Astrocyte (in vitro differentiated cells and primary cell): ENCODE results near the gene MTHFD1. TPM values are rescaled to one million over a fixed set of nuclear protein-coding genes. Genes with fewer than 3 reads are reported as not detected.

Source experiments
- DNase-seq: peaks from one replicate; pipeline ENCODE4 v3.0.0-alpha.2; 2010; ENCODE audit warnings: low read depth
- FAIRE-seq: peaks from 2 replicates; lab custom pipeline; 2011; peaks lifted over from hg19 to GRCh38; lab: Jason Lieb, UNC
- H2AFZ ChIP-seq: 2 replicates; pipeline ENCODE4 v1.6.0; 2012; ENCODE audit warnings: low read depth, low read length, inconsistent platforms
- H3K27ac ChIP-seq: 2 replicates; pipeline ENCODE4 v1.5.1; 2011; ENCODE audit warnings: low read depth, low read length, inconsistent platforms
- H3K27me3 ChIP-seq: 2 replicates; pipeline ENCODE4 v1.6.0; 2011; ENCODE audit warnings: low read length, inconsistent platforms; ENCODE audit not compliant: insufficient read depth
- H3K36me3 ChIP-seq: 2 replicates; pipeline ENCODE4 v1.5.1; 2011; ENCODE audit warnings: low read length, inconsistent platforms; ENCODE audit not compliant: insufficient read depth
- H3K4me1 ChIP-seq: 2 replicates; pipeline ENCODE4 v1.5.1; 2011; ENCODE audit warnings: low read length, inconsistent platforms; ENCODE audit not compliant: insufficient read depth
- H3K4me2 ChIP-seq: 2 replicates; pipeline ENCODE4 v1.6.0; 2012; ENCODE audit warnings: low read length, inconsistent platforms
- H3K4me3 ChIP-seq: 2 replicates; pipeline ENCODE4 v1.5.1; 2011; ENCODE audit warnings: low read depth, mild to moderate bottlenecking, low read length, inconsistent platforms; ENCODE audit not compliant: insufficient read depth
- H3K79me2 ChIP-seq: 2 replicates; pipeline ENCODE4 v1.6.0; 2012; ENCODE audit warnings: mild to moderate bottlenecking, low read length, inconsistent platforms; ENCODE audit not compliant: insufficient read depth
- H3K9ac ChIP-seq: 2 replicates; pipeline ENCODE4 v1.6.0; 2012; ENCODE audit warnings: mild to moderate bottlenecking, low read length, inconsistent platforms
- H3K9me3 ChIP-seq: 2 replicates; pipeline ENCODE4 v1.5.1; 2012; ENCODE audit warnings: low read depth, mild to moderate bottlenecking, low read length, inconsistent platforms; ENCODE audit not compliant: insufficient read depth
- H4K20me1 ChIP-seq: 2 replicates; pipeline ENCODE4 v1.6.0; 2012; ENCODE audit warnings: low read length, inconsistent platforms; ENCODE audit not compliant: insufficient read depth
- H3K27ac Mint-ChIP-seq: one replicate; pipeline ENCODE4 v1.8.0; 2021; ENCODE audit warnings: mild to moderate bottlenecking, mixed read lengths; ENCODE audit not compliant: unreplicated experiment
- H3K27me3 Mint-ChIP-seq: one replicate; pipeline ENCODE4 v1.8.0; 2021; ENCODE audit warnings: low read depth, mixed read lengths; ENCODE audit not compliant: unreplicated experiment
- H3K36me3 Mint-ChIP-seq: one replicate; pipeline ENCODE4 v1.8.0; 2021; ENCODE audit warnings: low read depth, mixed read lengths; ENCODE audit not compliant: unreplicated experiment
- H3K4me1 Mint-ChIP-seq: one replicate; pipeline ENCODE4 v1.8.0; 2021; ENCODE audit warnings: low read depth, mixed read lengths; ENCODE audit not compliant: unreplicated experiment
- H3K4me3 Mint-ChIP-seq: one replicate; pipeline ENCODE4 v1.8.0; 2021; ENCODE audit warnings: mild to moderate bottlenecking, moderate library complexity, mixed read lengths; ENCODE audit not compliant: unreplicated experiment
- H3K9me3 Mint-ChIP-seq: one replicate; pipeline ENCODE4 v1.8.0; 2021; ENCODE audit warnings: mild to moderate bottlenecking, mixed read lengths; ENCODE audit not compliant: unreplicated experiment
- CTCF ChIP-seq: IDR thresholded peaks from 2 replicates; pipeline ENCODE4 v1.5.1; 2011; ENCODE audit warnings: low read depth, mild to moderate bottlenecking, inconsistent platforms, low read length, moderate library complexity; ENCODE audit not compliant: insufficient read depth
- EZH2 ChIP-seq: IDR thresholded peaks from 2 replicates; pipeline ENCODE4 v1.6.1; 2012; ENCODE audit warnings: mild to moderate bottlenecking, low read length, inconsistent platforms; ENCODE audit not compliant: insufficient read depth
- total RNA-seq: library from RNA; stranded (reverse); gene quantifications from 2 replicates; pipeline ENCODE4 v1.2.1, GENCODE V29; 2021

Gene MTHFD1
- total RNA-seq, 1 donor from 2014 or later, result 56.9 TPM

GRCh38 chr14:64495252-64495651, 107.1 kb downstream of the MTHFD1 start:
- Mint-ChIP-seq H3K4me3 (no peak overlapping the region), H3K27me3 (no peaks in the 10 kb centered on the region), H3K4me1 (no peaks in the 10 kb centered on the region), H3K36me3 (peaks cover 6% of the 10 kb centered on the region), H3K27ac (no peak overlapping the region), H3K9me3 (no peaks in the 10 kb centered on the region)
- Histone ChIP-seq H3K36me3 (no peaks in the 10 kb centered on the region), H2AFZ (no peak overlapping the region), H3K9me3 (no peaks in the 10 kb centered on the region), H4K20me1 (peaks cover 9% of the 10 kb centered on the region), H3K27ac (no peak overlapping the region), H3K4me2 (no peak overlapping the region), H3K4me3 (no peak overlapping the region), H3K4me1 (no peaks in the 10 kb centered on the region), H3K79me2 (peaks cover 14% of the 10 kb centered on the region), H3K27me3 (no peaks in the 10 kb centered on the region), H3K9ac (no peak overlapping the region)
- DNase-seq (no peak), FAIRE-seq (no peak)
- no peak for TF ChIP-seq CTCF
- no peak for TF ChIP-seq EZH2

DNA sequence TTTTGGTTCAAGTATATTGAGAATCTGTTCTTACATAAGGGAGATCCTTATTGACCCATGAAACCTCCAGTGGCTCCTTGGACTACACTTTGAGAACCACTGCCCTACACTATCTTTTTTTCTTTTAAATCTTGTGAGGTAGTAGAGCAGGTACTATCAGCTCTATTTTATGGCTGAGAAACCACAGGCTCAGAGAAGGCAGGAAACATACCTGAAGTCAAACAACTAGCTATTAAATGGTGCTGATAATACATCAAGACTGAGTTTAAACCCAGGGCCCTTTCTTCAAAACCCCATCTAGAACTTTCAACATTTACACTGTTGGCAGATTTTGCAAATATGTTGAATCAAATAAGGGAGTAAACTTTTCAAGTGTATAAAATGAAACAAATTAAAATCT, 108.6 kb downstream of the MTHFD1 start:
- DNase-seq (no peak), FAIRE-seq (no peak)
- no peak overlapping the region for H3K27ac ChIP-seq
- Mint-ChIP-seq H3K9me3 (no peaks in the 10 kb centered on the region), H3K36me3 (peaks cover 2% of the 10 kb centered on the region), H3K27ac (no peak overlapping the region), H3K27me3 (no peaks in the 10 kb centered on the region), H3K4me3 (no peak overlapping the region), H3K4me1 (peaks cover 6% of the 10 kb centered on the region)
- no peak overlapping the region for H2AFZ ChIP-seq
- no peak overlapping the region for H3K4me2 ChIP-seq
- H3K9ac ChIP-seq, result no peak overlapping the region
- no peaks in the 10 kb centered on the region for H4K20me1 ChIP-seq
- H3K27me3 ChIP-seq, result no peaks in the 10 kb centered on the region
- no peaks in the 10 kb centered on the region for H3K36me3 ChIP-seq
- no peak for TF ChIP-seq CTCF
- no peak for TF ChIP-seq EZH2
- peaks cover 23% of the 10 kb centered on the region for H3K79me2 ChIP-seq
- peaks cover 6% of the 10 kb centered on the region for H3K4me1 ChIP-seq
- no peak overlapping the region for H3K4me3 ChIP-seq
- no peaks in the 10 kb centered on the region for H3K9me3 ChIP-seq

DNA sequence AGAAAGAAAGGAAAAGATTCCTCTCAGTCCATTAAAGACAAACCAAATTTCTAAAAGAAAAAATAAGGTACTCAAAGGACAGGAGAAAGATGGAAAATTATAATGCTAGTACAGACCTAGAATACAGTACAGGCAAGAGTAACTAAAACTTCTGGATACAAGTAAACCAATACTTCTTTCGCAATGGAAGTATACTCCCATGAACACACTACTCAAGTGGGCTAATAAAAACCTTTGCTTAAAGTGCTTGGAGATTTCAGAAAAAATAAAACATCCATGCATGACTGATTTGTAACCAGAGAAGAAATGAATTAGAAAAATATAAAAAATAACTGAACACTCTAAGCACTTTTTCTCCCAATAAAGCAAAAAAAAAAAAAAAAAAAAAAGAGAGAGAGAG, 111.9 kb downstream of the MTHFD1 start:
- Histone ChIP-seq H3K79me2 (peaks cover 50% of the 10 kb centered on the region), H3K27me3 (no peaks in the 10 kb centered on the region), H4K20me1 (no peaks in the 10 kb centered on the region), H3K36me3 (no peaks in the 10 kb centered on the region), H3K4me1 (peaks cover 20% of the 10 kb centered on the region), H3K4me2 (no peak overlapping the region), H3K9ac (no peak overlapping the region), H2AFZ (no peak overlapping the region), H3K4me3 (no peak overlapping the region), H3K9me3 (no peaks in the 10 kb centered on the region), H3K27ac (no peak overlapping the region)
- peaks cover 17% of the 10 kb centered on the region for H3K4me1 Mint-ChIP-seq
- H3K27ac Mint-ChIP-seq, result peak overlapping the region; percentile 8
- TF ChIP-seq CTCF, result no peak
- no peak for TF ChIP-seq EZH2
- H3K9me3 Mint-ChIP-seq, result no peaks in the 10 kb centered on the region
- H3K36me3 Mint-ChIP-seq, result no peaks in the 10 kb centered on the region
- DNase-seq, result no peak
- H3K4me3 Mint-ChIP-seq, result peak overlapping the region; percentile 13
- no peak for FAIRE-seq
- no peaks in the 10 kb centered on the region for H3K27me3 Mint-ChIP-seq
